Progenitor cell of endocrine pancreas (in vitro differentiated cells): ENCODE measurements around the gene KIAA1755. TPM values are rescaled to one million over a fixed set of nuclear protein-coding genes. Genes with fewer than 3 reads are reported as not detected.

Experiments used
- DNase-seq: peaks from one replicate; pipeline ENCODE4 v3.0.0; 2021; ENCODE audit warnings: low spot score; ENCODE audit not compliant: unreplicated experiment
- H3K27ac Mint-ChIP-seq: 2 replicates; pipeline ENCODE4 v1.8.0; 2021; ENCODE audit warnings: mild to moderate bottlenecking, moderate library complexity, mixed read lengths
- H3K27me3 Mint-ChIP-seq: 2 replicates; pipeline ENCODE4 v1.8.0; 2021; ENCODE audit warnings: mixed read lengths
- H3K36me3 Mint-ChIP-seq: 2 replicates; pipeline ENCODE4 v1.8.0; 2022; ENCODE audit warnings: mixed read lengths; ENCODE audit not compliant: insufficient read depth
- H3K4me1 Mint-ChIP-seq: 2 replicates; pipeline ENCODE4 v1.8.0; 2021; ENCODE audit warnings: low read depth, mixed read lengths
- H3K4me3 Mint-ChIP-seq: 2 replicates; pipeline ENCODE4 v1.8.0; 2021; ENCODE audit warnings: low read depth, mild to moderate bottlenecking, moderate library complexity, mixed read lengths
- H3K9me3 Mint-ChIP-seq: 2 replicates; pipeline ENCODE4 v1.8.0; 2021; ENCODE audit warnings: low read depth, mixed read lengths
- total RNA-seq: library from RNA; stranded (reverse); gene quantifications from 2 replicates; pipeline ENCODE4 v1.2.1, GENCODE V29; 2021
- TF ChIP-seq, protein P1 (sequence below): fragments of 200-600 bp; sonication (generic); IDR thresholded peaks from one replicate; pipeline ENCODE4 v1.5.0; 2021; ENCODE audit warnings: antibody characterized with exemption, mild to moderate bottlenecking; ENCODE audit not compliant: unreplicated experiment

The KIAA1755 gene
- total RNA-seq, 1 donor from 2014 or later: 0.29 TPM

DNA sequence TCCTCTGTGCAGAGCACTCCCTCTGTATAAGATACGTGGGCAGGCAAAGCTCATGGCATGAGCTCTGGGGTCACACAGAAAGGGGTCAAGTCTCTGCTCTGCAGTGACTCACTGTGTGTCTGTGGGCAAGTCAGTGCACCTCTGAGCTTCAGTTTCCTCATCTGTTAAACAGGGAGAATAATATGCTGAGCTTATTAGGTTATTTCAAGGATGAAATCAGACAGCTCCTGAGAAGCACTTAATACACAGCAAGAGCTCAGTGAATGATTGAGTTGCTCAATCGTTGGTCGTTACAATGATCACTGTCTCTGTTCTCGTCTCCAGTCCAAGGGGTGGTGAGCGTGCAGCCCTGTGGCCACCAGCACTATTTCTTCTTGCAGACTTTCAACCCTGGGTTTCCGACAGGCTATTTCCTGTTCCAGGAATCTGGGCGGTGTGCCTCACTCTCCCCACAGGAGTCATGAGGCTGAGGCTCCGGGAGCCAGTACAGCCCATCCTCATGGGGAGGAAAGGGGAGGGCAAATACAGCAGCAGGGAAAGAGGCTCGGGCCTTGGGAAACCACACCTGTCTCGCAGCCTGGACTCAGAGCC is 28.9 kb downstream of the KIAA1755 start:
- H3K9me3 Mint-ChIP-seq: no peaks in the 10 kb centered on the region
- DNase-seq: no peak
- no peaks in the 10 kb centered on the region for H3K36me3 Mint-ChIP-seq
- no peaks in the 10 kb centered on the region for H3K27me3 Mint-ChIP-seq
- H3K4me3 Mint-ChIP-seq: no peak overlapping the region
- H3K27ac Mint-ChIP-seq: no peak overlapping the region
- H3K4me1 Mint-ChIP-seq: no peaks in the 10 kb centered on the region
- TF ChIP-seq, protein P1, sequence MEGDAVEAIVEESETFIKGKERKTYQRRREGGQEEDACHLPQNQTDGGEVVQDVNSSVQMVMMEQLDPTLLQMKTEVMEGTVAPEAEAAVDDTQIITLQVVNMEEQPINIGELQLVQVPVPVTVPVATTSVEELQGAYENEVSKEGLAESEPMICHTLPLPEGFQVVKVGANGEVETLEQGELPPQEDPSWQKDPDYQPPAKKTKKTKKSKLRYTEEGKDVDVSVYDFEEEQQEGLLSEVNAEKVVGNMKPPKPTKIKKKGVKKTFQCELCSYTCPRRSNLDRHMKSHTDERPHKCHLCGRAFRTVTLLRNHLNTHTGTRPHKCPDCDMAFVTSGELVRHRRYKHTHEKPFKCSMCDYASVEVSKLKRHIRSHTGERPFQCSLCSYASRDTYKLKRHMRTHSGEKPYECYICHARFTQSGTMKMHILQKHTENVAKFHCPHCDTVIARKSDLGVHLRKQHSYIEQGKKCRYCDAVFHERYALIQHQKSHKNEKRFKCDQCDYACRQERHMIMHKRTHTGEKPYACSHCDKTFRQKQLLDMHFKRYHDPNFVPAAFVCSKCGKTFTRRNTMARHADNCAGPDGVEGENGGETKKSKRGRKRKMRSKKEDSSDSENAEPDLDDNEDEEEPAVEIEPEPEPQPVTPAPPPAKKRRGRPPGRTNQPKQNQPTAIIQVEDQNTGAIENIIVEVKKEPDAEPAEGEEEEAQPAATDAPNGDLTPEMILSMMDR: no peak

DNA sequence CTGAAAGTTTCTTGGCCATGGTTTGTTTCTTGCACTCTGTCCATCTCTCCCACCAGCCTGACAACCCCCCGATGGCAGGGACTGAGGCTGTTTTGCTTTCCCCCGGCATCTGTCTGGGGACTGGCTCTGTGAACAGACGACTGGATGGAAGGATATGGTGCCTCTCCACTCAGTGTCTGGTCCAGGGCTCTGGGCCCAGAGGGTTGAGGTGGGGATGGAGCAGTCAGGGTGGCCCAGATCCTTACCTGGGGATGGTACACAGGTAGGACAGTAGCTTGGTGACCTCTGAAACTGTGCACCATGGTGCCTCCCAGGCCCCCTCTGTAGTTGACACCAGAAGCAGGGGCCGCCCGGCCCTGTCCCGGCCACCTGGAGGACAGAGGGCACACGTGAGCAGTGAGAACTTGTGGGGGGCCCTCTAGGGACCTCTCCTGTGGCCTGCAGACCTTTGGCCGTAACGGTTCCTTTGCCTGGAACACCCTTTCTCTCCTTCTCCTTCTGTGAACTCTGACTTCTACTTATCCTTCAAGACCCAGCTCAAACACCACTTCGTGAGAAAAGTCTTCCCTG is 29.5 kb downstream of the KIAA1755 start:
- H3K9me3 Mint-ChIP-seq: no peaks in the 10 kb centered on the region
- H3K4me3 Mint-ChIP-seq: no peak overlapping the region
- DNase-seq: no peak
- TF ChIP-seq, protein P1: no peak
- no peak overlapping the region for H3K27ac Mint-ChIP-seq
- H3K4me1 Mint-ChIP-seq: no peaks in the 10 kb centered on the region
- H3K27me3 Mint-ChIP-seq: no peaks in the 10 kb centered on the region
- H3K36me3 Mint-ChIP-seq: no peaks in the 10 kb centered on the region

DNA sequence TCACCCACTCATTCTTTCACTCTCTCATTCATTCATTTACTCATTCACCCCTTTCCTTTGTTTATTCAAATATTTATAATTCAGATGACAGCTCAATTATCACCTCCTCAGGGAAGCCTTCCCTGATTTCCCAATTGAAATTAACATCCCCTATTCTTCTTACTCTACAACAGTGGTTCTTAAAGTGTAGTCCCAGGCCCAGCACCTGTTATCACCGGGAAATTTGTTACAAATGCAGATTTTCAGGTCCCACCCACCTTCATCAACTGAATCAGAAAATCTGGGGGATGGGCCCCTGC is 30.3 kb downstream of the KIAA1755 start:
- TF ChIP-seq, protein P1: no peak
- Mint-ChIP-seq H3K4me1 (no peaks in the 10 kb centered on the region), H3K27ac (no peak overlapping the region), H3K9me3 (no peaks in the 10 kb centered on the region), H3K27me3 (no peaks in the 10 kb centered on the region), H3K4me3 (no peak overlapping the region), H3K36me3 (no peaks in the 10 kb centered on the region)
- DNase-seq: no peak

DNA sequence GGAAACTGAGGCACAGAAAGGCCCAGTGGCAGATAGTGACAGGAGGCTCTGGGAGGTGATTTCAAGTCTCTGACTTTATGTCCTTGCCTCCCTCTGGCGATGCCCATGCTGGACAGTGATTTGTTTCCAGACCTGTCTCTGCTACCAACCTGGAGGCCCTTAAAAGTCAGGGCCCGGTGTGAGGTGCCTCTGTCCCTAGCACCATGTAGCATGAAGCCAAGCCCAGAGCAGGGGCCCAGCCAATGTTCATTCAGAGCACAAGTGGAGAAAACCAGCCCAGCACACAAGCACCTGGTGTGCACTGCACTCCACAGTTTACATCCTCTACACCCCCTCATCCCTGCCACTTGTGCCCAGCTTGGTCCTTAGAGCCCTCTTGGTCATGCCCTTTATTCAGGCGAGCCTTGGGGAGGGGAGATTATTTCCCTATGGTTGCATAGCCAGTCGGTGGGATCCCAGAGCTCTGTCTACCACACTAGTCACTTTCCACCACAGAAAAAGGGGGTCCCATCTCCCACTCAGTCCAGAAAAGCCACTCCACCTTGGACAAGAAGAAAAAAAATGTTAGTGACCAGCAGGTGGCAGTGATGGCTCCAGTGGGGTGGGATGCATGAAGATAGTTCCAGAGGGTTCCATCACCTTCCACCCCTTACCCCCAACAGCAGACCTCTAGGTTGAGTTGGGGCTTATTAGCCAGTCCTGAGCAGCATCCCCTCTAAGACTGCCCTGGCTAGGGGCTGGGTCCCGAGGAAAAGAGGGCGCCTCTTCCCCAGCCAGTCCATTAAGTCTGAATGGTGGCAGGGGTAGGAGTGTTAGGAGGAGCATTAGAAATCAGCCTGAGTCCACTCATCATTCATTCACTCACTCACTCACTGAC is 30.9 kb downstream of the KIAA1755 start:
- Mint-ChIP-seq H3K36me3 (no peaks in the 10 kb centered on the region), H3K27ac (no peak overlapping the region), H3K4me1 (no peaks in the 10 kb centered on the region), H3K4me3 (no peak overlapping the region), H3K27me3 (no peaks in the 10 kb centered on the region), H3K9me3 (no peaks in the 10 kb centered on the region)
- TF ChIP-seq, protein P1: peak; percentile 58
- no peak for DNase-seq

DNA sequence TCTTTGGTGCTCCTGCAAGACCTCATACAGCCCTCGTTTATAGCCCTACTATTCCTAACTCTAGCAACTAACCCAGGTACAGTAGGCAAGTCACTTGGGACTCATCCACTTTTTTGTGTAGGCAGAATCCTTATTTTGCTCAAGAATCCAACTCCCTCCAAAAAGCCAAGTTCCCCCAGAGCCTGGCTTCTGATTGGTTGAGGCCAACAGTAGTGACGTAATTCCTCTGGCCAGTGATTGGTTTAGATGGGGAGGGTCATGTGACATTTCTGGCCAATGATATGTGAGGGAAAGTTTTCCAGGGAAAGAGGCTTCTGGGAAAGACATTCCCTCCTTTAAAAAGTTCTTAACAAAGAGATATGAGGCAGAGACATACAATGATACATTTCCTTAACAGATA is 32.1 kb downstream of the KIAA1755 start:
- Mint-ChIP-seq H3K27me3 (no peaks in the 10 kb centered on the region), H3K9me3 (no peaks in the 10 kb centered on the region), H3K36me3 (no peaks in the 10 kb centered on the region), H3K4me3 (no peak overlapping the region), H3K27ac (no peak overlapping the region), H3K4me1 (no peaks in the 10 kb centered on the region)
- no peak for DNase-seq
- TF ChIP-seq, protein P1: no peak
